Subcutaneous adipose tissue (tissue), 4 donors: ENCODE data around the gene AMPD2. TPM values are rescaled to one million over a fixed set of nuclear protein-coding genes. Genes with fewer than 3 reads are reported as not detected.

ENCODE experiments used
- total RNA-seq, 4 donors: library from RNA; depleted of rRNA; stranded (reverse); fragments of >200 nt; gene quantifications; one replicate each; pipeline ENCODE4 v1.1.0, GENCODE V29; 2016
- TF ChIP-seq, protein P1 (sequence below): fragments of 450-650 bp; IDR thresholded peaks from one replicate; pipeline ENCODE4 v1.5.1; 2016; ENCODE audit warnings: low read depth, mild to moderate bottlenecking, control low read depth, antibody characterized with exemption, moderate library complexity

AMPD2 gene
- total RNA-seq, 4 donors from 2014 or later: 20.2 to 27.9 (median 25.3) TPM

DNA sequence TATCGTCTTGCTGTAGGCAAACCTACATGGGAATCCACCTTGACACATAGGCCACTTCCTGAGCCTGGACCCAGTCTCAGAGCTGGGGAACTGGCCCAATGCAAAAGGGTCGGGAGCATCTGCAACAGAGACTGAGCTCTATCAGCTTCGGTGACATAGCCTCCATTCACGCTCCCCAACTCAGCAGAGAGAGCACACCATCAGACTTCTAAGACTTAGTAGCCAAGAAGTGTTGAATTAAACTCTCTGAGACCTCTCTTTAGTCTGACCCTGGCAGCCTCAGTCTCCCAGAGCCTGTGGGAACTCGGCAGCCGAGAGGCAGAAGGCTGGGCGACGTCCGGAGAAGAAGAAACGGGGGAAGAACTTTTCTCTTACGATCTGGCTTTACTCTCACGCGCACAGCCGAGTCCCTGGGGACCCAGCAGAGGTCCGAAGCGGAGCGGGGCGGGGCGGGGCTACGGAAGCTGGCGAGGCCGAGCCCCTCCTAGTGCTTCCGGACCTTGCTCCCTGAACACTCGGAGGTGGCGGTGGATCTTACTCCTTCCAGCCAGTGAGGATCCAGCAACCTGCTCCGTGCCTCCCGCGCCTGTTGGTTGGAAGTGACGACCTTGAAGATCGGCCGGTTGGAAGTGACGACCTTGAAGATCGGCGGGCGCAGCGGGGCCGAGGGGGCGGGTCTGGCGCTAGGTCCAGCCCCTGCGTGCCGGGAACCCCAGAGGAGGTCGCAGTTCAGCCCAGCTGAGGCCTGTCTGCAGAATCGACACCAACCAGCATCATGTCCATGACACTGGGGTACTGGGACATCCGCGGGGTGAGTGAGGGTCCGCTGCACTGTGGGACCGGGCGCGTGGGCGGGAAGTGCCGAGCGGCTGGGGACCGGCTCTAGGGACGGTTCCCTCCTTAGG, 36.2 kb downstream of the AMPD2 start, which contains the start of gene GSTM4:
Gene GSTM4 (plus strand): TSS at position 485 of the 905 bp plus-strand sequence. CDS start 291 bp downstream, at position 776.
- TF ChIP-seq, protein P1, sequence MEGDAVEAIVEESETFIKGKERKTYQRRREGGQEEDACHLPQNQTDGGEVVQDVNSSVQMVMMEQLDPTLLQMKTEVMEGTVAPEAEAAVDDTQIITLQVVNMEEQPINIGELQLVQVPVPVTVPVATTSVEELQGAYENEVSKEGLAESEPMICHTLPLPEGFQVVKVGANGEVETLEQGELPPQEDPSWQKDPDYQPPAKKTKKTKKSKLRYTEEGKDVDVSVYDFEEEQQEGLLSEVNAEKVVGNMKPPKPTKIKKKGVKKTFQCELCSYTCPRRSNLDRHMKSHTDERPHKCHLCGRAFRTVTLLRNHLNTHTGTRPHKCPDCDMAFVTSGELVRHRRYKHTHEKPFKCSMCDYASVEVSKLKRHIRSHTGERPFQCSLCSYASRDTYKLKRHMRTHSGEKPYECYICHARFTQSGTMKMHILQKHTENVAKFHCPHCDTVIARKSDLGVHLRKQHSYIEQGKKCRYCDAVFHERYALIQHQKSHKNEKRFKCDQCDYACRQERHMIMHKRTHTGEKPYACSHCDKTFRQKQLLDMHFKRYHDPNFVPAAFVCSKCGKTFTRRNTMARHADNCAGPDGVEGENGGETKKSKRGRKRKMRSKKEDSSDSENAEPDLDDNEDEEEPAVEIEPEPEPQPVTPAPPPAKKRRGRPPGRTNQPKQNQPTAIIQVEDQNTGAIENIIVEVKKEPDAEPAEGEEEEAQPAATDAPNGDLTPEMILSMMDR: no peak

DNA sequence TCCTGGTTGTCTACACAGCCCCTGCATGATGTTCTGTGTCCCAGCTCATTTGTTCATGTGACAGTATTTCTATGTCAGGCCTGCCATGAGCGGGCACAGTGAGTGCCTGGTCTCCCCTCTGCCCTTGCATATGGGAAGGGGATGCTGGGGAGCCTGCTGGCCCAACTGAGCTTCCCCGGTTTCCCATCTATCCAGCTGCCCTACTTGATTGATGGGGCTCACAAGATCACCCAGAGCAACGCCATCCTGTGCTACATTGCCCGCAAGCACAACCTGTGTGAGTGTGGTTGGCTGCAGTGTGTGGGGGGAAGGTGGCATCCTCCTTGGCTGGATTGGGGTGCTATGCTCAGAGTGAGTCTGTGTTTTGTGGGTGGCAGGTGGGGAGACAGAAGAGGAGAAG, 37.8 kb downstream of the AMPD2 start:
- TF ChIP-seq, protein P1: no peak

DNA sequence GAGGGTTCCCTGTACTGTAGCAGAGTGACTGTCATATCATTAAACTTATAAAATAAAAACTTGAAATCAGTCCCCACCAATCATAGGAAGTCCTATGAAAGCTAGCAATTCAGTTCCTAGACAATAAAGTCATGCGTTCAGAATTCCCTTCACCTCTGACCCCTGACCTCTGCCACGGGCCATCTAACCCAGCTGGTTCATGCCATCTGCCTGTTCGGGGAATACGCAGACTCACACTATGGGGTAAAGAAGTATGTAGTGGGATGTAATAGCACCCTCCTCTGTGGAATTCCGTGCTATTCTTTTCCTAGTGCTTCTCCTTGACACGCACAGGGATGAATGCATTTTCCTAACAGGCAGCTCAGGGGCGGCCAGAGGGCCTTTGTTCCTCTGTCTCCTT, 38.3 kb downstream of the AMPD2 start:
- TF ChIP-seq, protein P1: no peak

DNA sequence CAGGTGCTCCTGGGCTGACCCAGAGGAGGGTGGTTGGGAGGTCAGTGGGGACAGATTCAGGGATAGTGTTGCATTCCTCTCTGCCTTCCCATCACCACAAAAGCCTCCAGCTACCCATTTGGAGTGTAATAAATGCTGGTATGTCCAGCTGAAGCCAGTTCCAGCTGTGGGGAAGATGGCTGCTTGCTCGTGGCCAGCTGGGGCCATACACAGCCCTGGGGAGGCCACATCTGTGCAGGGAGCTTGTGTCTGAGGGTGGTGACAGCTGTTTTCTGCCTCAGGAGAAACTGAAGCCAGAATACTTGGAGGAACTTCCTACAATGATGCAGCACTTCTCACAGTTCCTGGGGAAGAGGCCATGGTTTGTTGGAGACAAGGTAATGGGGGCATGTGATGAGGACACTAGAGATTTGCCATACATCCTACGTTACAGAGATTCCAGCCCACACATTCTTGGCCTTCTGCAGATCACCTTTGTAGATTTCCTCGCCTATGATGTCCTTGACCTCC, 39.0 kb downstream of the AMPD2 start:
- TF ChIP-seq, protein P1: no peak

DNA sequence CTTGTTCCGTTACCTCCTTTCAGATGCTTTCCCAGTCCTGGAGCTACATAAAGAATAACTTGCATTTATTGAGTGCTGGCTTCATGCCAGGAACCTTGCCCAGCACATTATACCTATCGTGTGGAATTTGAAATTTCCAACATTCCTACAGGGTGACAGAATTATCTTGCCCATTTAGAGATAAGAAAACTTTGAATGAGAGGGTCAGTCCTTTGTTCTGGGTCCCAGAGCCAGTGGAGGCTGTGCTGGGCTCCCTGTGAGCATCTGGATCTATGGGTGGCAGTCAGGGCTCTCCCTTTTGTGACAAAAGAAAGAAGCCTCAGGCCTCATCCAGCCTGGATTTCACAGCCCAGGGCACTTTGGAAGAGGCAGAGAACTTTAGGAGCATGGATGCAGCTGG, 39.5 kb downstream of the AMPD2 start:
- TF ChIP-seq, protein P1: no peak

DNA sequence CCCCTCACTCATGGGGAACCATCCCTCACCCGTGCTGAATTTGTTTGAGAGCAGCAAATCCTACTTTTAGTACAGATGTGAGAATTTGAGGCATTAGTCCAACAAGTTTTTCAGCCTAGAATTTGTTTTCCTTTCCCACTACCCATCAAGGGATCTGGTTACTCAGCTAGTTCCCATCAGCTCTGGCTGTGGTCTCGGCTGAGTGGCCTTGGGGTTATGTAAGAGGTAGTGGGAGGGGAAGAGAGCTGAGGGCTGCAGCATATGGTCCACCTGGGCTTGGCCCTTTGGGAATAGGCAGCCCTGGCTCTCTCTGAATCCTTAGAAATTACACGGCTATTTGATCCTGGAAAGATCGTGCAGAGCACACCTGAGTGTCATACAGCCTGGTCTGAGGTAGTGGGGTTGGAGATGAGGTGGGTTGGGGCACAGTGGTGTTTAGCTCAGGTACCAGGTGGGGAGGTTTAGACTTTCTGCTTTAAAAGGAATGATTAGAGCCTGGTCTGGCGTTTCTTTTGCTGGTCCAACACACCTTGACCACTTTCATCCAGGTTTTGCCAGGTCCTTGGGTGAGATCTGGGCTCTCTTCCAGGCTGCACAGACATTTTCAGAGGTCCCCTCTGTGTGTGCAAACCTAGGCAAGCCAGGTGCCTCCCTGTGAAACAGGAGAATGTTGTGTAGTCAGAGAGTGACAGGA, 40.5 kb downstream of the AMPD2 start:
- TF ChIP-seq, protein P1: no peak

DNA sequence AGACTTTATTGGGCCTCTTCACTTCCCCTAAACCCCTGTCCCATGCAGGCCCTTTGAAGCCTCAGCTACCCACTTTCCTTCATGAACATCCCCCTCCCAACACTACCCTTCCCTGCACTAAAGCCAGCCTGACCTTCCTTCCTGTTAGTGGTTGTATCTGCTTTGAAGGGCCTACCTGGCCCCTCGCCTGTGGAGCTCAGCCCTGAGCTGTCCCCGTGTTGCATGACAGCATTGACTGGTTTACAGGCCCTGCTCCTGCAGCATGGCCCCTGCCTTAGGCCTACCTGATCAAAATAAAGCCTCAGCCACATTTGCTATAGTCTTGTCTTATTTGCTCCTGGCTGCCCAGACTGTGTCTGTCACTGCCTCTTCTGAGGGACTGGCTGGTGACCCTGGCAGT, 41.8 kb downstream of the AMPD2 start:
- TF ChIP-seq, protein P1: no peak
